Measurements from ENCODE around the gene LRRC3. TPM values are rescaled to one million over a fixed set of nuclear protein-coding genes. Genes with fewer than 3 reads are reported as not detected.

LRRC3 gene
- total and polyA plus RNA-seq, 2 of the 4 experiments (the other 2 are of a cell fraction) = under 0.01 to 0.38 TPM

DNA sequence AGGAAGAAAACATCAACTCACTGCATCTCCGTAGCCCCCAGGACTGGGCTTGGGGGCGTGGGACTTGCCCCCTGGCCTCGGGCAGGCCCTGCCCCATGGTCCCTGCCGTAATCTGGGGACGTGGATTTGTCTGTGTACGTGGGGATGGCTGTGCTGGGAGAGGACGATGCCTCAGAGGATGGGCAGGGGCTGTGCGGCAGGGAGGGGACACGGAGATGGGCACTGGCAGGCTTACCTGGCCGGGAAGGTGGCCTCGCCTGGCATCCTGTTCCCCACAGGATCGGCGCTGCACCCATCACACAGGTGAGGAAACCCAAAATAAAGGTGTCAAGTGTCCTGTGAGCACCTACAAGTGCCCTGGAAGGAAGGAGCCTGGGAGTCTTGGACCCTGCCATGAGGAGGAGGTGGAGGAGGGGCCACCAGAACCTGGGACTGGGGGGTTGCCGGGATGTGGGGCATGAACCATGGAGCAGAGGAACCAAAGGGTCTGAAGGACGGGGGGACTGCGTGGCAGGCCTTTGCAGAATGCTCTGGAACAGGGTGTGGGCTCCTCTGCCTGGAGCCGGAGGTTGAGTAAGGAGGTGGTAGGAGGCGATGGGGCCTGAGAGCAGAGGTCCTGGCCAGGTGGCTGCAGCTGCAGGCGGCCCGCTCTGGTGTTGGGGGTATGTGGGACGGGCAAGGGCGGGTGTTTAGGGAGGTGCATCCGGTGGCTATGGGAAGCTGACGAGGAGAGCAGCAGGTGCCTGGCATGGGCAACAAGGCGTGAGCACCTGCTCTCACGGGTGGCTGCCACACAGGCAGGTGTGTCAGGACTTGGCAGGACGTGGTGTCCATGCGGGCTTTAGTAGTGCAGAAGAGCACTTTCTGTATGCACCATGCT, 27.8 kb upstream of the LRRC3 start:
- ChIA-PET CTCF (no interaction called here), POLR2A (ENCODE audit: unreplicated experiment) (no interaction called here)
- Histone ChIP-seq H3K4ac (ENCODE audit: low read depth, low read length) (no peak overlapping the region), H3K18ac (ENCODE audit: low read depth, low read length) (no peak overlapping the region), H3K9me1 (ENCODE audit: insufficient read depth, low read length) (no peaks in the 10 kb centered on the region), H2AFZ (replicated peaks; ENCODE audit: low read length, poor library complexity) (no peak overlapping the region), H3K79me1 (ENCODE audit: low read depth in 1 of 2, low read length in 2 of 2) (no peaks in the 10 kb centered on the region), H3K4me3 (ENCODE audit: insufficient read depth, low read depth, low read length) (no peak overlapping the region), H2BK20ac (ENCODE audit: low read depth, low read length) (no peak overlapping the region), H3K56ac (ENCODE audit: extremely low read depth, insufficient read depth, low read length) (no peak overlapping the region), H4K20me1 (ENCODE audit: insufficient read depth, low read length) (no peaks in the 10 kb centered on the region), H4K91ac (ENCODE audit: insufficient read depth, low read depth, low read length) (no peak overlapping the region), H2AK5ac (ENCODE audit: low read depth, low read length) (no peak overlapping the region), H4K8ac (ENCODE audit: low read depth in 2 of 2, low read length in 2 of 2) (no peak overlapping the region), H3K23ac (ENCODE audit: low read depth, low read length) (no peak overlapping the region), H2AK9ac (replicated peaks; ENCODE audit: low read depth, low read length, poor library complexity) (no peak overlapping the region), H3K36me3 (ENCODE audit: control insufficient read depth, insufficient read depth, low read length) (no peaks in the 10 kb centered on the region), H2BK5ac (ENCODE audit: low read depth, low read length, poor library complexity, severe bottlenecking) (no peak overlapping the region), H3K9me3 (ENCODE audit: control insufficient read depth, insufficient read depth, low read length) (peaks cover 25% of the 10 kb centered on the region; the same call in 1 of the 2 replicates), H2BK120ac (ENCODE audit: low read depth, low read length) (no peak overlapping the region), H3K4me2 (ENCODE audit: low read depth, low read length) (no peak overlapping the region), H3K27me3 (ENCODE audit: control insufficient read depth, insufficient read depth, low read length) (no peaks in the 10 kb centered on the region), H3K4me1 (ENCODE audit: control insufficient read depth, insufficient read depth, low read length) (no peaks in the 10 kb centered on the region), H3K14ac (replicated peaks; ENCODE audit: low read depth, low read length) (no peak overlapping the region), H3K9ac (ENCODE audit: low read depth, low read length) (no peak overlapping the region), H2BK15ac (ENCODE audit: low read depth, low read length) (no peak overlapping the region), H4K5ac (ENCODE audit: low read depth, low read length) (no peak overlapping the region), H3K27ac (ENCODE audit: insufficient read depth, low read length) (no peak overlapping the region)
- no peak for TF ChIP-seq BHLHE40 (IDR thresholded peaks at IDR 0.05; ENCODE audit: low read depth, low read length)
- TF ChIP-seq POLR2A (IDR thresholded peaks at IDR 0.05; ENCODE audit: low read depth, low read length) = no peak
- TF ChIP-seq USF2 (IDR thresholded peaks at IDR 0.05; ENCODE audit: low read depth, low read length) = no peak
- TF ChIP-seq MXI1 (IDR thresholded peaks at IDR 0.05; ENCODE audit: borderline replicate concordance, low read depth, low read length) = no peak
- no peak for TF ChIP-seq CHD1 (IDR thresholded peaks at IDR 0.05; ENCODE audit: low read depth, low read length)
- TF ChIP-seq FOS (IDR thresholded peaks at IDR 0.05; ENCODE audit: low read depth, low read length) = no peak
- no peak for TF ChIP-seq NFE2L2 (IDR thresholded peaks at IDR 0.05; ENCODE audit: low read depth, low read length)
- TF ChIP-seq MAFK (IDR thresholded peaks at IDR 0.05; ENCODE audit: low read depth, low read length) = no peak
- TF ChIP-seq ELK1 (IDR thresholded peaks at IDR 0.05; ENCODE audit: borderline replicate concordance, low read depth, low read length) = no peak
- no peak for TF ChIP-seq CEBPB (IDR thresholded peaks at IDR 0.05; ENCODE audit: low read depth, low read length)
- 81% methylated on average over 13 of the region's 28 CpGs; no CpG with 5 or more reads in 1 of the 2 experiments for WGBS, 2 experiments (ENCODE audit: extremely low coverage in 2 of 2, insufficient read length in 1 of 2)
- ATAC-seq (ENCODE audit: low read depth) = no peak
- DNase-seq = no peak
- no TSS peak for BruUV-seq (replicated peaks)
- dilution Hi-C loops (cut with HindIII; ENCODE audit: low sequenced_read_pairs, unreplicated experiment) (no loop called here), in situ Hi-C loops (cut with MboI; ENCODE audit: low sequenced_read_pairs) (no loop called here), intact Hi-C loops (cut with micrococcal nuclease) (no loop called here)

Data from IMR-90 (cell line).